HepG2 (cell line): ENCODE results near the gene PTPN12. TPM values are rescaled to one million over a fixed set of nuclear protein-coding genes. Genes with fewer than 3 reads are reported as not detected.

ENCODE experiments used
- ATAC-seq: fragments of 200-7000 bp; cut with Tn5 transposase; 3 replicates; pipeline ENCODE4 v1.9.1; 2020; ENCODE audit warnings: mild to moderate bottlenecking, moderate library complexity
- BruUV-seq: library from RNA; stranded (reverse); fragments of 400-500 nt; replicated peaks from 2 replicates; lab custom pipeline; 2021; lab: Mats Ljungman, UMichigan
- CTCF ChIA-PET: fragments of 300-600 bp; formaldehyde crosslinking; extraction: SDS; loops from one replicate; lab custom pipeline; 2021; ENCODE audit warnings: low total read pairs, inconsistent platforms, low intra/inter-chr PET ratio; lab: Yijun Ruan, JAX
- POLR2A ChIA-PET: fragments of 350-600 bp; sonication (Branson Sonifier 250); formaldehyde crosslinking; loops from one replicate; lab custom pipeline; 2020; ENCODE audit warnings: antibody characterized with exemption, inconsistent platforms; lab: Yijun Ruan, JAX
- DNase-seq: peaks from one replicate; pipeline ENCODE4 v3.0.0-alpha.2; 2015; ENCODE audit warnings: low spot score
- FAIRE-seq: peaks from 3 replicates; lab custom pipeline; 2011; peaks lifted over from hg19 to GRCh38; lab: Jason Lieb, UNC
- H2AFZ ChIP-seq: one replicate; pipeline ENCODE4 v1.6.1; 2011; ENCODE audit warnings: low read length, inconsistent platforms
- H3K27ac ChIP-seq: fragments of 300-600 bp; 3 replicates; pipeline ENCODE4 v1.8.0; 2011; ENCODE audit warnings: mixed run types, mild to moderate bottlenecking, mixed read lengths, low read length, inconsistent platforms; ENCODE audit not compliant: insufficient read depth; ENCODE audit errors: extremely low read length
- H3K27me3 ChIP-seq, 2 experiments: fragments of 200-600 bp in 1 of 2; 2 replicates in 1 of 2; 3 replicates in 1 of 2; pipeline versions ENCODE4 v1.6.0 to v1.8.0; 2011; ENCODE audit warnings: low read length in 2 of 2, mild to moderate bottlenecking in 2 of 2, moderate library complexity in 2 of 2, inconsistent platforms in 1 of 2; ENCODE audit not compliant: insufficient read depth in 2 of 2, control insufficient read depth in 1 of 2
- H3K36me3 ChIP-seq, 2 experiments: fragments of 200-600 bp in 1 of 2; replicated peaks in 1 of 2; 2 replicates in 1 of 2; 3 replicates in 1 of 2; pipeline versions ENCODE4 v1.5.1 to v1.8.0; 2011; ENCODE audit warnings: low read length in 2 of 2, inconsistent platforms in 1 of 2; ENCODE audit not compliant: insufficient read depth in 2 of 2, control insufficient read depth in 1 of 2
- H3K4me1 ChIP-seq: 2 replicates; pipeline ENCODE4 v1.5.1; 2012; ENCODE audit warnings: low read length, inconsistent platforms; ENCODE audit not compliant: insufficient read depth
- H3K4me2 ChIP-seq: 2 replicates; pipeline ENCODE4 v1.6.0; 2011; ENCODE audit warnings: low read depth, low read length, inconsistent platforms
- H3K4me3 ChIP-seq, 3 experiments: fragments of 200-600 bp in 1 of 3; sonication (generic), shearing (Covaris generic) in 1 of 3; replicated peaks in 1 of 3; 2 replicates each; pipeline ENCODE4 v1.5.1; 2011 to 2016; ENCODE audit warnings: low read length in 3 of 3, inconsistent platforms in 2 of 3, low read depth in 2 of 3, mild to moderate bottlenecking in 2 of 3, control low read depth in 1 of 3, mixed read lengths in 1 of 3; ENCODE audit not compliant: insufficient read depth in 1 of 3
- H3K79me2 ChIP-seq: one replicate; pipeline ENCODE4 v1.6.1; 2011; ENCODE audit warnings: low read length, inconsistent platforms; ENCODE audit not compliant: insufficient read depth
- H3K9ac ChIP-seq: 2 replicates; pipeline ENCODE4 v1.6.0; 2011; ENCODE audit warnings: mild to moderate bottlenecking, low read depth, low read length, inconsistent platforms; ENCODE audit not compliant: insufficient read depth
- H3K9me3 ChIP-seq: 2 replicates; pipeline ENCODE4 v1.5.1; 2012; ENCODE audit warnings: mild to moderate bottlenecking, low read length
- H4K20me1 ChIP-seq: 2 replicates; pipeline ENCODE4 v1.6.0; 2011; ENCODE audit warnings: inconsistent platforms, mild to moderate bottlenecking, low read length, moderate library complexity; ENCODE audit not compliant: insufficient read depth
- ADNP ChIP-seq: sonication (generic); formaldehyde crosslinking; IDR thresholded peaks from 2 replicates; pipeline ENCODE4 v1.4.0; 2020; ENCODE audit warnings: missing genetic modification reagents
- FOXP1 ChIP-seq, 2 experiments: fragments of 450-650 bp in 1 of 2; IDR thresholded peaks; 2 replicates each; pipeline ENCODE4 v1.6.1; 2017 to 2018; ENCODE audit warnings: antibody characterized with exemption in 1 of 2
- HNF4A ChIP-seq: sonication (generic); formaldehyde crosslinking; IDR thresholded peaks from 2 replicates; pipeline ENCODE4 v1.4.0; 2020; ENCODE audit warnings: missing genetic modification reagents
- NKX3-1 ChIP-seq: sonication (generic); formaldehyde crosslinking; IDR thresholded peaks from 2 replicates; pipeline ENCODE4 v1.5.0; 2020; ENCODE audit warnings: missing genetic modification reagents
- RFX3 ChIP-seq: IDR thresholded peaks from 2 replicates; pipeline ENCODE4 v1.6.1; 2016; ENCODE audit warnings: missing biosample characterization, missing genetic modification reagents
- RXRA ChIP-seq: sonication (generic); formaldehyde crosslinking; IDR thresholded peaks from 2 replicates; pipeline ENCODE4 v1.5.1; 2020; ENCODE audit warnings: missing genetic modification reagents
- THYN1 ChIP-seq: sonication (generic); formaldehyde crosslinking; IDR thresholded peaks from 2 replicates; pipeline ENCODE4 v1.8.1; 2023; ENCODE audit warnings: low read depth, mild to moderate bottlenecking, moderate library complexity, missing genetic modification reagents, borderline replicate concordance
- ZBTB7B ChIP-seq: sonication (generic); formaldehyde crosslinking; IDR thresholded peaks from 2 replicates; pipeline ENCODE4 v1.4.0; 2020; ENCODE audit warnings: missing genetic modification reagents
- ZNF296 ChIP-seq: sonication (generic); formaldehyde crosslinking; conservative IDR thresholded peaks from 2 replicates; pipeline ENCODE4 v1.5.0; 2020; ENCODE audit warnings: mild to moderate bottlenecking, missing genetic modification reagents
- ZNF333 ChIP-seq: sonication (generic); formaldehyde crosslinking; IDR thresholded peaks from 2 replicates; pipeline ENCODE4 v1.4.0; 2020; ENCODE audit warnings: mild to moderate bottlenecking, missing genetic modification reagents, borderline replicate concordance
- in situ Hi-C: cut with HindIII; loops from 2 replicates; pipeline ENCODE4 v1.10.0; 2017; ENCODE audit warnings: low pct_unique_long_range_greater_than_20kb; ENCODE audit not compliant: extremely low pct_ligation_motif_present
- intact Hi-C: fragments of 100-400 bp; cut with micrococcal nuclease; formaldehyde crosslinking; loops from one replicate; pipeline ENCODE4 v1.10.0; 2022; ENCODE audit not compliant: unreplicated experiment
- polyA plus RNA-seq, 8 experiments: library from polyadenylated mRNA; depleted of rRNA in 3 of 8; stranded (reverse) in 7 of 8; unstranded in 1 of 8; fragments of >200 nt; fragmentation: Illumina TruSeq in 4 of 8; extraction: Trizol in 4 of 8; gene quantifications; 2 replicates each; pipeline versions ENCODE4 v1.2.1 to v1.2.3, GENCODE V29; 2011 to 2016; ENCODE audit warnings: low read depth in 4 of 8, missing spikeins in 1 of 8, mixed read lengths in 1 of 8; ENCODE audit not compliant: insufficient read depth in 1 of 8
- total RNA-seq, 5 experiments: library from RNA; depleted of rRNA; stranded (reverse); fragments of >200 nt; fragmentation: Illumina TruSeq; extraction: Trizol; gene quantifications; 2 replicates each; pipeline ENCODE4 v1.2.3, GENCODE V29; 2016; ENCODE audit warnings: low read depth in 1 of 5
- TF ChIP-seq, protein P1 (sequence below): IDR thresholded peaks from 2 replicates; pipeline ENCODE4 v1.4.0; 2020; ENCODE audit warnings: mild to moderate bottlenecking, missing genetic modification reagents
- TF ChIP-seq, protein P2 (sequence below): sonication (generic); formaldehyde crosslinking; IDR thresholded peaks from 2 replicates; pipeline ENCODE4 v1.4.0; 2020; ENCODE audit warnings: mild to moderate bottlenecking, missing genetic modification reagents

Gene PTPN12
- total and polyA plus RNA-seq, 2 of the 13 experiments (the other 11 are each of a cell fraction or from before 2014, with no cell fraction given) = 22.9 to 56.8 TPM

DNA sequence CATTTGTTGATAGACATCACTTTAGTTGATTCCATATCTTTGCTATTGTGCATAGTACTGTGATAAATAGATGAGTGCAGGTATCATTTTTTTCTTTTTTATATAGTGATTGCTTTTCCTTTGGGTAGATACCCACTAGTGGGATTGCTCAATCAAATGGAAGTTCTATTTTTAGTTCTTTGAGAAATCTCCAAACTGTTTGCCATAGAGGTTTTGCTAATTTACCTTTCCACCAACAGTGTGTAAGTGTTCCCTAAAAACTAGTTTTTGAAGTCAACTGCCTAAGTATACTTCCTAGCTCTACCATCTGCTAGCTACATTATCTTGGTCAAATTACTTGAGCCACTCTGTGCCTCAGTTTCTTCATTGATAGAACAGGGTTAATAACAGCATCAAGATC, 127.6 kb downstream of the PTPN12 start:
- no peaks in the 10 kb centered on the region for H3K36me3 ChIP-seq
- H3K4me2 ChIP-seq = no peak overlapping the region
- FAIRE-seq (no peak), ATAC-seq (no peak), DNase-seq (no peak)
- ChIA-PET POLR2A (no interaction called here), CTCF (no interaction called here)
- no peak overlapping the region for H3K9ac ChIP-seq
- no TSS peak for BruUV-seq
- H2AFZ ChIP-seq = no peak overlapping the region
- H3K27me3 ChIP-seq = no peaks in the 10 kb centered on the region
- no peaks in the 10 kb centered on the region for H3K9me3 ChIP-seq
- no peaks in the 10 kb centered on the region for H3K79me2 ChIP-seq
- H3K27ac ChIP-seq = no peak overlapping the region
- intact Hi-C loops (no loop called here), in situ Hi-C loops (no loop called here)
- no peaks in the 10 kb centered on the region for H4K20me1 ChIP-seq
- no peak overlapping the region for H3K4me3 ChIP-seq
- H3K4me1 ChIP-seq = no peaks in the 10 kb centered on the region
- TF ChIP-seq THYN1 (CRISPR knock-in tag) = no peak
- TF ChIP-seq HNF4A = no peak
- TF ChIP-seq, protein P1, sequence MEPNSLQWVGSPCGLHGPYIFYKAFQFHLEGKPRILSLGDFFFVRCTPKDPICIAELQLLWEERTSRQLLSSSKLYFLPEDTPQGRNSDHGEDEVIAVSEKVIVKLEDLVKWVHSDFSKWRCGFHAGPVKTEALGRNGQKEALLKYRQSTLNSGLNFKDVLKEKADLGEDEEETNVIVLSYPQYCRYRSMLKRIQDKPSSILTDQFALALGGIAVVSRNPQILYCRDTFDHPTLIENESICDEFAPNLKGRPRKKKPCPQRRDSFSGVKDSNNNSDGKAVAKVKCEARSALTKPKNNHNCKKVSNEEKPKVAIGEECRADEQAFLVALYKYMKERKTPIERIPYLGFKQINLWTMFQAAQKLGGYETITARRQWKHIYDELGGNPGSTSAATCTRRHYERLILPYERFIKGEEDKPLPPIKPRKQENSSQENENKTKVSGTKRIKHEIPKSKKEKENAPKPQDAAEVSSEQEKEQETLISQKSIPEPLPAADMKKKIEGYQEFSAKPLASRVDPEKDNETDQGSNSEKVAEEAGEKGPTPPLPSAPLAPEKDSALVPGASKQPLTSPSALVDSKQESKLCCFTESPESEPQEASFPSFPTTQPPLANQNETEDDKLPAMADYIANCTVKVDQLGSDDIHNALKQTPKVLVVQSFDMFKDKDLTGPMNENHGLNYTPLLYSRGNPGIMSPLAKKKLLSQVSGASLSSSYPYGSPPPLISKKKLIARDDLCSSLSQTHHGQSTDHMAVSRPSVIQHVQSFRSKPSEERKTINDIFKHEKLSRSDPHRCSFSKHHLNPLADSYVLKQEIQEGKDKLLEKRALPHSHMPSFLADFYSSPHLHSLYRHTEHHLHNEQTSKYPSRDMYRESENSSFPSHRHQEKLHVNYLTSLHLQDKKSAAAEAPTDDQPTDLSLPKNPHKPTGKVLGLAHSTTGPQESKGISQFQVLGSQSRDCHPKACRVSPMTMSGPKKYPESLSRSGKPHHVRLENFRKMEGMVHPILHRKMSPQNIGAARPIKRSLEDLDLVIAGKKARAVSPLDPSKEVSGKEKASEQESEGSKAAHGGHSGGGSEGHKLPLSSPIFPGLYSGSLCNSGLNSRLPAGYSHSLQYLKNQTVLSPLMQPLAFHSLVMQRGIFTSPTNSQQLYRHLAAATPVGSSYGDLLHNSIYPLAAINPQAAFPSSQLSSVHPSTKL = no peak
- no peak for TF ChIP-seq ZNF296
- no peak for TF ChIP-seq ZBTB7B
- no peak for TF ChIP-seq RXRA
- TF ChIP-seq ADNP (CRISPR knock-in tag) = no peak
- TF ChIP-seq ZNF333 = no peak
- TF ChIP-seq RFX3 (CRISPR knock-in tag) = no peak
- no peak for TF ChIP-seq NKX3-1 (CRISPR knock-in tag)
- TF ChIP-seq FOXP1 (IDR thresholded peaks at IDR 0.05) = no peak
- TF ChIP-seq FOXP1 (CRISPR knock-in tag; IDR thresholded peaks at IDR 0.05) = no peak
- TF ChIP-seq, protein P2, sequence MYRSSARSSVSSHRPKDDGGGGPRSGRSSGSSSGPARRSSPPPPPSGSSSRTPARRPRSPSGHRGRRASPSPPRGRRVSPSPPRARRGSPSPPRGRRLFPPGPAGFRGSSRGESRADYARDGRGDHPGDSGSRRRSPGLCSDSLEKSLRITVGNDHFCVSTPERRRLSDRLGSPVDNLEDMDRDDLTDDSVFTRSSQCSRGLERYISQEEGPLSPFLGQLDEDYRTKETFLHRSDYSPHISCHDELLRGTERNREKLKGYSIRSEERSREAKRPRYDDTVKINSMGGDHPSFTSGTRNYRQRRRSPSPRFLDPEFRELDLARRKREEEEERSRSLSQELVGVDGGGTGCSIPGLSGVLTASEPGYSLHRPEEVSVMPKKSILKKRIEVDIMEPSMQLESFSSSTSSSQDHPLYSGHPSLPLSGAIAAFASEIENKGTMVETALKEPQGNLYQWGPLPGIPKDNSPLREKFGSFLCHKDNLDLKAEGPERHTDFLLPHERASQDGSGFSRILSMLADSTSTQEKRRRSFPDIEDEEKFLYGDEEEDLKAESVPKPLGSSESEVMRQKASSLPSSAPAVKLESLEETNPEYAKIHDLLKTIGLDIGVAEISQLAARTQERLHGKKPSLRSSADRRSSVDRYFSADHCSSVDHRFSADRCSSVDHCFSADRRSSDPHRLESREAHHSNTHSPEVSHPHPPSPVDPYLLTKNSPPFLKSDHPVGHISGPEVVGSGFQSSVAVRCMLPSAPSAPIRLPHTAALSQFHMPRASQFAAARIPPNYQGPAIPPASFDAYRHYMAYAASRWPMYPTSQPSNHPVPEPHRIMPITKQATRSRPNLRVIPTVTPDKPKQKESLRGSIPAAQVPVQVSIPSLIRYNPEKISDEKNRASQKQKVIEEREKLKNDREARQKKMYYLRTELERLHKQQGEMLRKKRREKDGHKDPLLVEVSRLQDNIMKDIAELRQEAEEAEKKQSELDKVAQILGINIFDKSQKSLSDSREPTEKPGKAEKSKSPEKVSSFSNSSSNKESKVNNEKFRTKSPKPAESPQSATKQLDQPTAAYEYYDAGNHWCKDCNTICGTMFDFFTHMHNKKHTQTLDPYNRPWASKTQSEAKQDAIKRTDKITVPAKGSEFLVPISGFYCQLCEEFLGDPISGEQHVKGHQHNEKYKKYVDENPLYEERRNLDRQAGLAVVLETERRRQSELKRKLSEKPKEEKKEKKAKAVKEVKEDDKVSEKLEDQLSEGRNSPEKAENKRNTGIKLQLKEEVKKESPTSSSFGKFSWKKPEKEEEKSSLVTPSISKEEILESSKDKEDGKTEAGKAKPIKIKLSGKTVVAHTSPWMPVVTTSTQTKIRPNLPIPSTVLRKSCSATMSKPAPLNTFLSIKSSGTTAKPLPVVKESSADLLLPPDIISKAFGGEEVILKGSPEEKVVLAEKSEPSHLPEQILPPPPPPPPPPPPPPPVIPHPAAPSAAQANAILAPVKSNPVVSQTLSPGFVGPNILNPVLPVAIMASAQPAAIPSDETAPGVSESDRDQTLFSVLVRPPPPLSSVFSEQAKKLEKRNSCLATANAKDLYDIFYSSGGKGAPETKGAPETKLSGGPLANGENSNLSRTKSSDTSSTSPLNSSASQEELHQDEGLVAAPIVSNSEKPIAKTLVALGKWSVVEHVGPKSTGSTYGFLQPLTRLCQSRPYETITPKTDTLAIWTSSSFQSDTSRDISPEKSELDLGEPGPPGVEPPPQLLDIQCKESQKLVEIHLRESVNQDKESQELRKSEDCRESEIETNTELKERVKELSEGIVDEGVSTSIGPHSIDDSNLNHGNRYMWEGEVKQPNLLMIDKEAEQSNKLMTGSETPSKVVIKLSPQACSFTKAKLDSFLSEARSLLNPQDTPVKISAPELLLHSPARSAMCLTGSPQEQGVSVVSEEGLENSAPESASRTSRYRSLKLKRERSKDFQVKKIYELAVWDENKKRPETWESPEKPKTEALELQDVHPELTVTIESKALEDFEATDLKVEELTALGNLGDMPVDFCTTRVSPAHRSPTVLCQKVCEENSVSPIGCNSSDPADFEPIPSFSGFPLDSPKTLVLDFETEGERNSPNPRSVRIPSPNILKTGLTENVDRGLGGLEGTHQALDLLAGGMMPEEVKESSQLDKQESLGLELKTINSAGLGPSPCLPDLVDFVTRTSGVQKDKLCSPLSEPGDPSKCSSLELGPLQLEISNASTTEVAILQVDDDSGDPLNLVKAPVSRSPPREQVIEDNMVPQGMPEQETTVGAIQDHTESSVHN = no peak
